Measurements from ENCODE around the gene TECPR1. TPM values are rescaled to one million over a fixed set of nuclear protein-coding genes. Genes with fewer than 3 reads are reported as not detected.

Gene TECPR1
- total RNA-seq, 2 experiments from 2014 or later: 23.2 to 36.4 TPM

DNA sequence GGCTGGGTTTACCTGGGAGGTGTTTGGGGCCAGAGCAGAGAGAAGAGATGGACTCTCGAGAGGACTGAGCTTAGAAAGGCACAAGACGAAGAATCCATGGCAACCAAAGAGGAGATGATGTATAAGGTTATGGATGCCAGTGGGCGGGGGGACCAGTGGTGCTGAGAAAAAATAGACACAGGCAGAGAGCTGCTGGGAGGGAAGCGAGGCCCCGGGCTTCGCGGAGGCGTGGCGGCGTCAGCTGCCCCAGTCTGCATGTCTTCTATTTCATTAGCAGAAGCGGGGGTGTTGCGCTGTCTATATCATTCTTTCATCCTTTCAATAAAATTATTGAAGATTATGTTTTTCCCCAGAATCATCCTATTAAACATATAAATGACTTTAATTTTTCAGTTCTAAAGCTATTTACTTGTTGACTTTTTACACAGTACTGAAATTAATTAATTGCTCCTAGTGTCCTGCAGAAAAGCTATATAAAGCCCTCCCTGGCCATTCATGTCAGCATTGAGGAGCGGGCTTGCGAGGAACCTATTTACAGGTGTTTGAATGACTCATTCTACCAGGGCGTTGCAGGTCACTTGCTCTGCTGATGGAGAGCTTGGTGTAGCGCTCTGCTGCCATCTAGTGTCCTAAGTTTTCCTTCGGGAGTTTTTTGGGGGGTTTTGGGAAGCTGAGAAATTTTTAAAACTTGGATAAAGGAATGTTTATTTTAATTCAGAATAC, 83.7 kb downstream of the TECPR1 start:
- Histone ChIP-seq H3K79me2 (ENCODE audit: insufficient read depth, low read depth, low read length) (no peaks in the 10 kb centered on the region), H3K9me2 (ENCODE audit: insufficient read depth, low read length) (no peaks in the 10 kb centered on the region), H3K27ac (ENCODE audit: low read depth, low read length, poor library complexity, severe bottlenecking) (no peak overlapping the region), H2AFZ (ENCODE audit: low read length) (no peak overlapping the region), H4K20me1 (ENCODE audit: insufficient read depth, low read length) (no peaks in the 10 kb centered on the region), H3K9me3 (ENCODE audit: low read length) (no peaks in the 10 kb centered on the region), H3K36me3 (ENCODE audit: insufficient read depth, low read length) (peaks cover 4% of the 10 kb centered on the region; the same call in 1 of the 2 replicates), H3K4me3 (ENCODE audit: low read depth, low read length, poor library complexity, severe bottlenecking) (no peak overlapping the region), H3K4me2 (ENCODE audit: low read length) (no peak overlapping the region), H3K4me1 (ENCODE audit: insufficient read depth, low read length, poor library complexity, severe bottlenecking) (no peaks in the 10 kb centered on the region)
- ChIA-PET CTCF (ENCODE audit: unreplicated experiment) (interaction anchor here (1.5 to 1.8 kb wide), 3 partner anchors 62 to 147 kb away, joined by 4 to 6 read pairs (median 6); partner anchors contain the start of gene LMTK2), POLR2A (interaction anchor here (0.6 to 1.8 kb wide), 2 partner anchors 11 to 148 kb away, joined by 3 to 5 read pairs; no protein-coding TSS in a partner anchor)
- intact Hi-C loops (cut with micrococcal nuclease; ENCODE audit: unreplicated experiment): loop anchor here (5.0 kb wide), 1 partner anchor 74 kb away; no protein-coding TSS in a partner anchor
- DNase-seq (ENCODE audit: low spot score): peak; percentile 64
- TF ChIP-seq EZH2phosphoT487 (IDR thresholded peaks at IDR 0.05; ENCODE audit: borderline replicate concordance, low read depth, low read length): no peak
- TF ChIP-seq, protein P1, sequence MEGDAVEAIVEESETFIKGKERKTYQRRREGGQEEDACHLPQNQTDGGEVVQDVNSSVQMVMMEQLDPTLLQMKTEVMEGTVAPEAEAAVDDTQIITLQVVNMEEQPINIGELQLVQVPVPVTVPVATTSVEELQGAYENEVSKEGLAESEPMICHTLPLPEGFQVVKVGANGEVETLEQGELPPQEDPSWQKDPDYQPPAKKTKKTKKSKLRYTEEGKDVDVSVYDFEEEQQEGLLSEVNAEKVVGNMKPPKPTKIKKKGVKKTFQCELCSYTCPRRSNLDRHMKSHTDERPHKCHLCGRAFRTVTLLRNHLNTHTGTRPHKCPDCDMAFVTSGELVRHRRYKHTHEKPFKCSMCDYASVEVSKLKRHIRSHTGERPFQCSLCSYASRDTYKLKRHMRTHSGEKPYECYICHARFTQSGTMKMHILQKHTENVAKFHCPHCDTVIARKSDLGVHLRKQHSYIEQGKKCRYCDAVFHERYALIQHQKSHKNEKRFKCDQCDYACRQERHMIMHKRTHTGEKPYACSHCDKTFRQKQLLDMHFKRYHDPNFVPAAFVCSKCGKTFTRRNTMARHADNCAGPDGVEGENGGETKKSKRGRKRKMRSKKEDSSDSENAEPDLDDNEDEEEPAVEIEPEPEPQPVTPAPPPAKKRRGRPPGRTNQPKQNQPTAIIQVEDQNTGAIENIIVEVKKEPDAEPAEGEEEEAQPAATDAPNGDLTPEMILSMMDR (conservative IDR thresholded peaks at IDR 0.05; ENCODE audit: low read length): peak; percentile 86
- BruUV-seq (replicated peaks): no TSS peak

DNA sequence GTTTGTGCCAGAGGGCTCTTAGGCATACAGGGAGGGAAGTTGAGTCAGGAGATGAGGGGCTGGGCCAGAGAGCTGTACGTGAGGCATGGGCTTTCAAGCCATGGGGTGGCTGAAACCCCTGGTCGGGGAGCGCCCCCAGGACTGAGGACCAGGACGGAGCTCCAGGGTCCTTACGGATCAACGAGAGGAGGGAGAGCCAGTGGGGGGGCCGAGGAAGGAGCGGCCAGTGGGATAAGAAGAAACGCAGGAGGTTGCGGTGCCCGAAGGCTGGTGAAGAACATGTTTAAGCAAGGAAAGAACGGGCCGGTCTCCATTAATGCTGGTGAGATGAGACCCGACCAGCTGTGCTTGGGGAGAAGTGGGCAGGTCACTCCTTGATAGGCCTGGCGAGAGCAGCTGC, 84.4 kb downstream of the TECPR1 start:
- H3K4me1 ChIP-seq (ENCODE audit: insufficient read depth, low read length, poor library complexity, severe bottlenecking): peaks cover 3% of the 10 kb centered on the region
- peaks cover 4% of the 10 kb centered on the region; the same call in 1 of the 2 replicates for H3K36me3 ChIP-seq (ENCODE audit: insufficient read depth, low read length)
- no TSS peak for BruUV-seq (replicated peaks)
- H3K9me2 ChIP-seq (ENCODE audit: insufficient read depth, low read length): no peaks in the 10 kb centered on the region
- no peak overlapping the region for H3K27ac ChIP-seq (ENCODE audit: low read depth, low read length, poor library complexity, severe bottlenecking)
- no peak overlapping the region for H3K4me2 ChIP-seq (ENCODE audit: low read length)
- DNase-seq (ENCODE audit: low spot score): no peak
- no peaks in the 10 kb centered on the region for H3K79me2 ChIP-seq (ENCODE audit: insufficient read depth, low read depth, low read length)
- intact Hi-C loops (cut with micrococcal nuclease; ENCODE audit: unreplicated experiment): loop anchor here (5.0 kb wide), 1 partner anchor 75 kb away; no protein-coding TSS in a partner anchor
- POLR2A ChIA-PET: interaction anchor here (1.8 kb wide), 1 partner anchor 12 kb away, joined by 5 read pairs; no protein-coding TSS in a partner anchor
- no peaks in the 10 kb centered on the region for H3K9me3 ChIP-seq (ENCODE audit: low read length)
- no peak for TF ChIP-seq EZH2phosphoT487 (IDR thresholded peaks at IDR 0.05; ENCODE audit: borderline replicate concordance, low read depth, low read length)
- TF ChIP-seq, protein P1 (conservative IDR thresholded peaks at IDR 0.05; ENCODE audit: low read length): no peak
- no peak overlapping the region for H3K4me3 ChIP-seq (ENCODE audit: low read depth, low read length, poor library complexity, severe bottlenecking)
- H4K20me1 ChIP-seq (ENCODE audit: insufficient read depth, low read length): no peaks in the 10 kb centered on the region
- CTCF ChIA-PET (ENCODE audit: unreplicated experiment): interaction anchor here (1.0 kb wide), 1 partner anchor 63 kb away, joined by 3 read pairs; no protein-coding TSS in a partner anchor
- no peak overlapping the region for H2AFZ ChIP-seq (ENCODE audit: low read length)

DNA sequence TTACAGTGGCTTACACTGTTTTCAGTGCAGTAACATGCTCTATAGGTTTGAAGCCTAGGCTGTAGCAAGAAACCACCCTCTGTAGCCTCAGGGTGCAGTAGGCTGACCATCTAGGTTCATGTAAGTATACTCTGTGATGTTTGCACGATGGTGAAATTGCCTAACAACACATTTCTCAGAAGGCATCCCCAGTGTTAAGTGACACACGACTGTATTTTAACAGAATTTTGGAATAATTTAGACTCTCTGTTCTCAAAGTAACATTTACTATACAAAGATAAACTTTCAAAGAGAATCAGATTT, 85.4 kb downstream of the TECPR1 start:
- DNase-seq (ENCODE audit: low spot score): no peak
- peaks cover under 1% of the 10 kb centered on the region; the same call in 1 of the 2 replicates for H3K36me3 ChIP-seq (ENCODE audit: insufficient read depth, low read length)
- no peaks in the 10 kb centered on the region for H3K9me3 ChIP-seq (ENCODE audit: low read length)
- TF ChIP-seq, protein P1 (conservative IDR thresholded peaks at IDR 0.05; ENCODE audit: low read length): no peak
- no peak for TF ChIP-seq EZH2phosphoT487 (IDR thresholded peaks at IDR 0.05; ENCODE audit: borderline replicate concordance, low read depth, low read length)
- H3K4me3 ChIP-seq (ENCODE audit: low read depth, low read length, poor library complexity, severe bottlenecking): no peak overlapping the region
- no peaks in the 10 kb centered on the region for H3K9me2 ChIP-seq (ENCODE audit: insufficient read depth, low read length)
- H3K27ac ChIP-seq (ENCODE audit: low read depth, low read length, poor library complexity, severe bottlenecking): no peak overlapping the region
- H4K20me1 ChIP-seq (ENCODE audit: insufficient read depth, low read length): no peaks in the 10 kb centered on the region
- H2AFZ ChIP-seq (ENCODE audit: low read length): no peak overlapping the region
- POLR2A ChIA-PET: interaction anchor here (0.7 kb wide), 1 partner anchor 144 kb away, joined by 3 read pairs; no protein-coding TSS in a partner anchor
- intact Hi-C loops (cut with micrococcal nuclease; ENCODE audit: unreplicated experiment): loop anchor here (1.0 to 5.0 kb wide), 3 partner anchors 60 to 145 kb away; partner anchors contain the start of gene LMTK2
- no TSS peak for BruUV-seq (replicated peaks)
- H3K79me2 ChIP-seq (ENCODE audit: insufficient read depth, low read depth, low read length): no peaks in the 10 kb centered on the region
- no peak overlapping the region for H3K4me2 ChIP-seq (ENCODE audit: low read length)
- peaks cover 3% of the 10 kb centered on the region for H3K4me1 ChIP-seq (ENCODE audit: insufficient read depth, low read length, poor library complexity, severe bottlenecking)
- CTCF ChIA-PET (ENCODE audit: unreplicated experiment): interaction anchor here (0.5 to 1.0 kb wide), 3 partner anchors 28 to 92 kb away, joined by 3 to 4 read pairs (median 3); no protein-coding TSS in a partner anchor
